ENCODE results near the gene MACROD2.

MACROD2 gene

DNA sequence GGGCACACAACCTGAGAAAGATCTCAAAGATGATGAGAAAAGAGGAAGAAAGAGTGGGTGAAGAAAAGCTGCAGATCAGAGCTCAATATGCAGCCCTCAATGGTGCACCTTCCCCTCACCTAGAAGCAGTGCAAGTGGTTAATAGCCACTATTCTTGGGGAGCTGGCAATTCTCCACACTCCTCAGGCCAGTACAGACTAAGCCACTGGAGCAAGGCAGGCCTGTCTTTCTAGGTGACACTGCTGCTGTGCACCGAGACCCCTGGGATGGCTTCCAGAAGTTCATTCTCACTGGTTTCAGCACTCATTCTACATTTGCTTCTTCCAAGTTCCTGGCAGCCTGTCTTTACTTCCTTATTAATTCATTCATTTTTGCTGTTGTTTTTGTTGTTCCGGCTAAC is 1604.6 kb downstream of the MACROD2 start:
- TF ChIP-seq ZNF138 (tag by site-specific recombination; IDR thresholded peaks at IDR 0.05; ENCODE audit: borderline replicate concordance): no peak
- TF ChIP-seq ZNF596 (tag by site-specific recombination; IDR thresholded peaks at IDR 0.05): no peak
- TF ChIP-seq, protein P1, sequence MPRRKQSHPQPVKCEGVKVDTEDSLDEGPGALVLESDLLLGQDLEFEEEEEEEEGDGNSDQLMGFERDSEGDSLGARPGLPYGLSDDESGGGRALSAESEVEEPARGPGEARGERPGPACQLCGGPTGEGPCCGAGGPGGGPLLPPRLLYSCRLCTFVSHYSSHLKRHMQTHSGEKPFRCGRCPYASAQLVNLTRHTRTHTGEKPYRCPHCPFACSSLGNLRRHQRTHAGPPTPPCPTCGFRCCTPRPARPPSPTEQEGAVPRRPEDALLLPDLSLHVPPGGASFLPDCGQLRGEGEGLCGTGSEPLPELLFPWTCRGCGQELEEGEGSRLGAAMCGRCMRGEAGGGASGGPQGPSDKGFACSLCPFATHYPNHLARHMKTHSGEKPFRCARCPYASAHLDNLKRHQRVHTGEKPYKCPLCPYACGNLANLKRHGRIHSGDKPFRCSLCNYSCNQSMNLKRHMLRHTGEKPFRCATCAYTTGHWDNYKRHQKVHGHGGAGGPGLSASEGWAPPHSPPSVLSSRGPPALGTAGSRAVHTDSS (tag by site-specific recombination; IDR thresholded peaks at IDR 0.05): no peak
- TF ChIP-seq ZNF585B (tag by site-specific recombination; IDR thresholded peaks at IDR 0.05): no peak
- no peak for TF ChIP-seq HOXA7 (CRISPR knock-in tag; IDR thresholded peaks at IDR 0.05; ENCODE audit: borderline replicate concordance)
- TF ChIP-seq ZFP3 (tag by site-specific recombination; IDR thresholded peaks at IDR 0.05; ENCODE audit: low read depth): no peak
- TF ChIP-seq ZNF24 (tag by site-specific recombination; IDR thresholded peaks at IDR 0.05): no peak
- Histone ChIP-seq H3K27ac (ENCODE audit: extremely low read depth, low read depth, low read length) (no peak overlapping the region), H3K4me1 (ENCODE audit: control insufficient read depth, insufficient read depth, low read length) (no peaks in the 10 kb centered on the region), H3K9me3 (ENCODE audit: control insufficient read depth, insufficient read depth, low read depth, low read length) (no peaks in the 10 kb centered on the region), H3K36me3 (ENCODE audit: control insufficient read depth in 2 of 2, insufficient read depth in 1 of 2, low read length in 2 of 2) (no peaks in the 10 kb centered on the region), H3K4me3 (ENCODE audit: low read depth, low read length) (no peak overlapping the region)
- ChIA-PET POLR2A (no interaction called here), CTCF (interaction anchor here (0.7 kb wide), 1 partner anchor 267 kb away, joined by 3 read pairs; no protein-coding TSS in a partner anchor)

DNA sequence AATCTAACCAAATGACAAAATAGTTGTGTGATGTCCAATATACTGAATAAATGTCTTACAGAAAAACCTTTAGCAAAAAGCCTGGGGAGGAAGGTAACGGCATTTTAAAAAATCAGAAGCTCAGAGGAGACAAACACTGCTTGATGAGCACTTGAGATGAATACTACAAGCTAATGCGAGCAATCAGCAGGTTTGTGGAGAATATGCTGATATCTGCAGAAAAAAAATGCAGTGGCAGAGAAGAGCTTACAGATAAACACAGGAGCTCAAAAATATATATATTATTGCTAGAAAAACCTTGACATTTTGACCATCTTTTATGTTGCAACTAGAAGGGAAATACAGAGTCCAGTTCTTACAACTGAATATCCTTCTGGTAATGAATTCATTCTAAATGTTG is 1605.2 kb downstream of the MACROD2 start:
- Histone ChIP-seq H3K9me3 (ENCODE audit: control insufficient read depth, insufficient read depth, low read depth, low read length) (no peaks in the 10 kb centered on the region), H3K4me3 (ENCODE audit: low read depth, low read length) (no peak overlapping the region), H3K27ac (ENCODE audit: extremely low read depth, low read depth, low read length) (no peak overlapping the region), H3K36me3 (ENCODE audit: control insufficient read depth in 2 of 2, insufficient read depth in 1 of 2, low read length in 2 of 2) (no peaks in the 10 kb centered on the region), H3K4me1 (ENCODE audit: control insufficient read depth, insufficient read depth, low read length) (no peaks in the 10 kb centered on the region)
- CTCF ChIA-PET: no interaction called here
- TF ChIP-seq, protein P2, sequence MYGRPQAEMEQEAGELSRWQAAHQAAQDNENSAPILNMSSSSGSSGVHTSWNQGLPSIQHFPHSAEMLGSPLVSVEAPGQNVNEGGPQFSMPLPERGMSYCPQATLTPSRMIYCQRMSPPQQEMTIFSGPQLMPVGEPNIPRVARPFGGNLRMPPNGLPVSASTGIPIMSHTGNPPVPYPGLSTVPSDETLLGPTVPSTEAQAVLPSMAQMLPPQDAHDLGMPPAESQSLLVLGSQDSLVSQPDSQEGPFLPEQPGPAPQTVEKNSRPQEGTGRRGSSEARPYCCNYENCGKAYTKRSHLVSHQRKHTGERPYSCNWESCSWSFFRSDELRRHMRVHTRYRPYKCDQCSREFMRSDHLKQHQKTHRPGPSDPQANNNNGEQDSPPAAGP (tag by site-specific recombination; IDR thresholded peaks at IDR 0.05): no peak
- POLR2A ChIA-PET: no interaction called here

DNA sequence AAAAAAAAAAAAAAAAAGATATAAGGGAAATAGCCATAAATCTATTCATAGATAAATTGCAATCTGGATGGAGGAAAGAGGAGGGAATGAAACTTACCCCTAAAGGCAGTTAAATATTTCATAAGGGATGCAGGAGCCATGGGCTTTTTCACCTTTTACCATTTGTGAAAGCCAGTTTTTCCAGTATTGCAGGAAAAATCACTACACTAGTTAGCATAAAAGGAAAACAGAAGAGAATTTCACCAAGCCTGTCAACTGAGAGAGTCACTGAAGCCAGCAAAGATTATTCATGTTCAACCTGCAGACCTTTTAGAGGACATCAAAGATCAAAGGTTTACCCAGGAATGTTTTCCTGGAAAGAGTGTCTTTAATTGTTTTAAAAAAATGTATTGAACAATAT is 1608.2 kb downstream of the MACROD2 start:
- POLR2A ChIA-PET: no interaction called here
- CTCF ChIA-PET: no interaction called here

More for the DNA sequence above, 1608.2 kb downstream of the MACROD2 start:
- TF ChIP-seq, protein P3, sequence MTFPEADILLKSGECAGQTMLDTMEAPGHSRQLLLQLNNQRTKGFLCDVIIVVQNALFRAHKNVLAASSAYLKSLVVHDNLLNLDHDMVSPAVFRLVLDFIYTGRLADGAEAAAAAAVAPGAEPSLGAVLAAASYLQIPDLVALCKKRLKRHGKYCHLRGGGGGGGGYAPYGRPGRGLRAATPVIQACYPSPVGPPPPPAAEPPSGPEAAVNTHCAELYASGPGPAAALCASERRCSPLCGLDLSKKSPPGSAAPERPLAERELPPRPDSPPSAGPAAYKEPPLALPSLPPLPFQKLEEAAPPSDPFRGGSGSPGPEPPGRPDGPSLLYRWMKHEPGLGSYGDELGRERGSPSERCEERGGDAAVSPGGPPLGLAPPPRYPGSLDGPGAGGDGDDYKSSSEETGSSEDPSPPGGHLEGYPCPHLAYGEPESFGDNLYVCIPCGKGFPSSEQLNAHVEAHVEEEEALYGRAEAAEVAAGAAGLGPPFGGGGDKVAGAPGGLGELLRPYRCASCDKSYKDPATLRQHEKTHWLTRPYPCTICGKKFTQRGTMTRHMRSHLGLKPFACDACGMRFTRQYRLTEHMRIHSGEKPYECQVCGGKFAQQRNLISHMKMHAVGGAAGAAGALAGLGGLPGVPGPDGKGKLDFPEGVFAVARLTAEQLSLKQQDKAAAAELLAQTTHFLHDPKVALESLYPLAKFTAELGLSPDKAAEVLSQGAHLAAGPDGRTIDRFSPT (tag by site-specific recombination; IDR thresholded peaks at IDR 0.05): no peak
- TF ChIP-seq ZNF214 (tag by site-specific recombination; IDR thresholded peaks at IDR 0.05; ENCODE audit: borderline replicate concordance) (no peak), ZNF155 (tag by site-specific recombination; IDR thresholded peaks at IDR 0.05) (no peak), ZNF341 (tag by site-specific recombination; IDR thresholded peaks at IDR 0.05; ENCODE audit: low read depth) (no peak), ZNF239 (tag by site-specific recombination; IDR thresholded peaks at IDR 0.05) (no peak), ZNF48 (tag by site-specific recombination; IDR thresholded peaks at IDR 0.05) (no peak), ZBTB17 (tag by site-specific recombination; IDR thresholded peaks at IDR 0.05) (no peak), ZNF121 (tag by site-specific recombination; IDR thresholded peaks at IDR 0.05) (no peak), ZNF324 (tag by site-specific recombination; IDR thresholded peaks at IDR 0.05) (no peak), YY2 (tag by site-specific recombination; IDR thresholded peaks at IDR 0.05) (no peak), ZNF501 (tag by site-specific recombination; IDR thresholded peaks at IDR 0.05) (no peak), ZSCAN16 (tag by site-specific recombination; IDR thresholded peaks at IDR 0.05) (no peak)
- TF ChIP-seq, protein P4, sequence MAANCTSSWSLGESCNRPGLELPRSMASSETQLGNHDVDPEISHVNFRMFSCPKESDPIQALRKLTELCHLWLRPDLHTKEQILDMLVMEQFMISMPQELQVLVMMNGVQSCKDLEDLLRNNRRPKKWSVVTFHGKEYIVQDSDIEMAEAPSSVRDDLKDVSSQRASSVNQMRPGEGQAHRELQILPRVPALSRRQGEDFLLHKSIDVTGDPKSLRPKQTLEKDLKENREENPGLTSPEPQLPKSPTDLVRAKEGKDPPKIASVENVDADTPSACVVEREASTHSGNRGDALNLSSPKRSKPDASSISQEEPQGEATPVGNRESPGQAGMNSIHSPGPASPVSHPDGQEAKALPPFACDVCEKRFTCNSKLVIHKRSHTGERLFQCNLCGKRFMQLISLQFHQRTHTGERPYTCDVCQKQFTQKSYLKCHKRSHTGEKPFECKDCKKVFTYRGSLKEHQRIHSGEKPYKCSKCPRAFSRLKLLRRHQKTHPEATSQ (tag by site-specific recombination; IDR thresholded peaks at IDR 0.05): no peak
- H3K9me3 ChIP-seq (ENCODE audit: control insufficient read depth, insufficient read depth, low read depth, low read length): no peaks in the 10 kb centered on the region
- H3K4me3 ChIP-seq (ENCODE audit: low read depth, low read length): no peak overlapping the region
- H3K27ac ChIP-seq (ENCODE audit: extremely low read depth, low read depth, low read length): no peak overlapping the region
- H3K36me3 ChIP-seq (ENCODE audit: control insufficient read depth in 2 of 2, insufficient read depth in 1 of 2, low read length in 2 of 2): no peaks in the 10 kb centered on the region
- no peaks in the 10 kb centered on the region for H3K4me1 ChIP-seq (ENCODE audit: control insufficient read depth, insufficient read depth, low read length)
